ENCODE results near the gene SCP2.
A peak's percentile ranks its signal among the peaks of the same experiment; 100 is the strongest.

Gene SCP2

GRCh38 chr1:52927212-52928014 is at the start of gene SCP2:
Gene SCP2, plus strand, starts transcription at chr1:52927276. Its CDS starts 121 bp downstream, at chr1:52927397.
- peak; percentile 82 for DNase-seq

- no peak for DNase-seq
These were observed 49.5 kb upstream of the SCP2 start for GRCh38 chr1:52877554-52877953.

GRCh38 chr1:52880206-52880605 is 46.9 kb upstream of the SCP2 start:
- no peak for DNase-seq

- no peak for DNase-seq
These were observed 39.6 kb upstream of the SCP2 start for GRCh38 chr1:52887483-52887882.

GRCh38 chr1:52892424-52893215 is 34.5 kb upstream of the SCP2 start:
- no peak for DNase-seq

- DNase-seq: no peak
These were observed 27.6 kb upstream of the SCP2 start for GRCh38 chr1:52899445-52899894.

- no peak for DNase-seq
These were observed 26.7 kb upstream of the SCP2 start for GRCh38 chr1:52900402-52900801.

- DNase-seq: no peak
These were observed 25.7 kb upstream of the SCP2 start for GRCh38 chr1:52901384-52901783.

GRCh38 chr1:52904208-52904926 is 22.7 kb upstream of the SCP2 start:
- DNase-seq: no peak

- DNase-seq: peak; percentile 47
These were observed 22.0 kb upstream of the SCP2 start for GRCh38 chr1:52904927-52905698.

- DNase-seq: no peak
These were observed 20.9 kb upstream of the SCP2 start for GRCh38 chr1:52906135-52906603.

- no peak for DNase-seq
These were observed 19.8 kb upstream of the SCP2 start for GRCh38 chr1:52907068-52907811.

- DNase-seq: no peak
These were observed 19.3 kb upstream of the SCP2 start for GRCh38 chr1:52907812-52908153.

GRCh38 chr1:52911541-52911940 is 15.5 kb upstream of the SCP2 start:
- DNase-seq: no peak

- no peak for DNase-seq
These were observed 14.1 kb upstream of the SCP2 start for GRCh38 chr1:52913014-52913413.

GRCh38 chr1:52913537-52913936 is 13.5 kb upstream of the SCP2 start:
- no peak for DNase-seq

- DNase-seq: no peak
These were observed 12.6 kb upstream of the SCP2 start for GRCh38 chr1:52914463-52914862.

GRCh38 chr1:52915211-52915854 is 11.7 kb upstream of the SCP2 start:
- no peak for DNase-seq

GRCh38 chr1:52915855-52916220 is 11.2 kb upstream of the SCP2 start:
- no peak for DNase-seq

GRCh38 chr1:52916241-52916975 is 10.7 kb upstream of the SCP2 start:
- DNase-seq: no peak

- DNase-seq: no peak
These were observed 9.9 kb upstream of the SCP2 start for GRCh38 chr1:52917156-52917555.

All from RPMI8226 (cell line).